CD4-positive, CD25-positive, alpha-beta regulatory T cell (primary cell): ENCODE data around the gene RAB11FIP4. TPM values are rescaled to one million over a fixed set of nuclear protein-coding genes. Genes with fewer than 3 reads are reported as not detected.

Experiments used
- ATAC-seq, 2 donors: fragments of 150-1000 bp; cut with Tn5 transposase; one replicate each; pipeline ENCODE4 v1.10.0; 2021; ENCODE audit warnings: low read depth in 2 of 2, moderate number of reproducible peaks in 2 of 2, moderate library complexity in 1 of 2
- DNase-seq, 3 donors: peaks; one replicate each; pipeline versions ENCODE4 v3.0.0 to v3.0.0-alpha.2; 2012 to 2022; ENCODE audit warnings: mixed read lengths in 1 of 3
- H3K27ac ChIP-seq: one replicate; pipeline ENCODE4 v1.7.0; 2013; ENCODE audit warnings: mild to moderate bottlenecking, low read length; ENCODE audit not compliant: insufficient read depth, poor library complexity, severe bottlenecking
- H3K27me3 ChIP-seq: one replicate; pipeline ENCODE4 v1.7.0; 2013; ENCODE audit warnings: low read length; ENCODE audit not compliant: control insufficient read depth, insufficient read depth
- H3K36me3 ChIP-seq: one replicate; pipeline ENCODE4 v1.7.0; 2013; ENCODE audit warnings: mild to moderate bottlenecking, low read length, moderate library complexity; ENCODE audit not compliant: control insufficient read depth, insufficient read depth
- H3K4me1 ChIP-seq: 2 replicates; pipeline ENCODE4 v1.7.0; 2013; ENCODE audit warnings: mild to moderate bottlenecking, low read length; ENCODE audit not compliant: insufficient read depth, control insufficient read depth, poor library complexity, severe bottlenecking
- H3K4me3 ChIP-seq: one replicate; pipeline ENCODE4 v1.7.0; 2013; ENCODE audit warnings: low read depth, mild to moderate bottlenecking, low read length, moderate library complexity
- H3K9me3 ChIP-seq, 2 experiments: 1 replicate in 1 of 2; 2 replicates in 1 of 2; pipeline ENCODE4 v1.7.0; 2013; ENCODE audit warnings: low read length in 2 of 2, mild to moderate bottlenecking in 1 of 2, moderate library complexity in 1 of 2; ENCODE audit not compliant: control insufficient read depth in 2 of 2
- H3K27ac Mint-ChIP-seq, 3 donors: one replicate each; pipeline ENCODE4 v1.8.0; 2020 to 2022; ENCODE audit warnings: mild to moderate bottlenecking in 3 of 3, mixed read lengths in 3 of 3, moderate library complexity in 2 of 3
- H3K27me3 Mint-ChIP-seq: one replicate; pipeline ENCODE4 v1.8.0; 2022; ENCODE audit warnings: mild to moderate bottlenecking, mixed read lengths
- H3K36me3 Mint-ChIP-seq: one replicate; pipeline ENCODE4 v1.8.0; 2020; ENCODE audit warnings: mixed read lengths
- H3K4me1 Mint-ChIP-seq, 4 donors: one replicate each; pipeline ENCODE4 v1.8.0; 2020 to 2022; ENCODE audit warnings: mixed read lengths in 4 of 4, mild to moderate bottlenecking in 1 of 4
- H3K4me3 Mint-ChIP-seq, 4 donors: one replicate each; pipeline ENCODE4 v1.8.0; 2020 to 2022; ENCODE audit warnings: mild to moderate bottlenecking in 4 of 4, mixed read lengths in 4 of 4, moderate library complexity in 3 of 4
- H3K9me3 Mint-ChIP-seq, 7 donors: one replicate each; pipeline ENCODE4 v1.8.0; 2020 to 2022; ENCODE audit warnings: mixed read lengths in 7 of 7, mild to moderate bottlenecking in 3 of 7, moderate library complexity in 2 of 7
- polyA plus RNA-seq, 4 donors: library from polyadenylated mRNA; unstranded; fragments of 300-500 nt; fragmentation: Illumina TruSeq; gene quantifications; one replicate each; pipeline ENCODE4 v1.2.3, GENCODE V29; 2021
- total RNA-seq: library from RNA; stranded (reverse); gene quantifications from one replicate; pipeline ENCODE4 v1.2.3, GENCODE V29; 2022

Gene RAB11FIP4
- total and polyA plus RNA-seq, 5 donors from 2014 or later = 23.1 to 79.7 (median 23.6) TPM

GRCh38 chr17:31452561-31453110, 61.2 kb downstream of the RAB11FIP4 start:
- H3K4me1 ChIP-seq = no peaks in the 10 kb centered on the region
- no peaks in the 10 kb centered on the region for H3K27me3 ChIP-seq
- no peak overlapping the region for H3K4me3 Mint-ChIP-seq
- DNase-seq (no peak), ATAC-seq (no peak)
- H3K9me3 ChIP-seq = no peaks in the 10 kb centered on the region
- H3K36me3 Mint-ChIP-seq = no peaks in the 10 kb centered on the region
- no peak overlapping the region for H3K4me3 ChIP-seq
- H3K36me3 ChIP-seq = no peaks in the 10 kb centered on the region
- no peak overlapping the region for H3K27ac Mint-ChIP-seq
- no peak overlapping the region for H3K27ac ChIP-seq
- peaks cover 0 to 2% (median 0%) of the 10 kb centered on the region in 4 donors for H3K4me1 Mint-ChIP-seq
- no peaks in the 10 kb centered on the region for H3K27me3 Mint-ChIP-seq
- H3K9me3 Mint-ChIP-seq = no peaks in the 10 kb centered on the region

GRCh38 chr17:31453896-31454295, 62.4 kb downstream of the RAB11FIP4 start:
- Mint-ChIP-seq H3K36me3 (no peaks in the 10 kb centered on the region), H3K4me3 (no peak overlapping the region), H3K4me1 (peaks cover 0 to 2% (median 0%) of the 10 kb centered on the region in 4 donors), H3K9me3 (no peaks in the 10 kb centered on the region), H3K27me3 (no peaks in the 10 kb centered on the region), H3K27ac (no peak overlapping the region)
- Histone ChIP-seq H3K4me3 (no peak overlapping the region), H3K9me3 (no peaks in the 10 kb centered on the region), H3K36me3 (no peaks in the 10 kb centered on the region), H3K4me1 (no peaks in the 10 kb centered on the region), H3K27ac (no peak overlapping the region), H3K27me3 (no peaks in the 10 kb centered on the region)
- no peak for ATAC-seq
- DNase-seq = no peak

GRCh38 chr17:31456814-31457213, 65.3 kb downstream of the RAB11FIP4 start:
- H3K27me3 ChIP-seq = no peaks in the 10 kb centered on the region
- H3K9me3 ChIP-seq = no peaks in the 10 kb centered on the region
- no peaks in the 10 kb centered on the region for H3K36me3 Mint-ChIP-seq
- H3K27me3 Mint-ChIP-seq = no peaks in the 10 kb centered on the region
- H3K4me3 ChIP-seq = no peak overlapping the region
- no peak overlapping the region for H3K27ac Mint-ChIP-seq
- no peaks in the 10 kb centered on the region for H3K9me3 Mint-ChIP-seq
- ATAC-seq = no peak
- H3K4me3 Mint-ChIP-seq = no peak overlapping the region
- H3K4me1 ChIP-seq = no peaks in the 10 kb centered on the region
- peaks cover 0 to 2% (median 0%) of the 10 kb centered on the region in 4 donors for H3K4me1 Mint-ChIP-seq
- no peak overlapping the region for H3K27ac ChIP-seq
- no peak for DNase-seq
- no peaks in the 10 kb centered on the region for H3K36me3 ChIP-seq

- H3K4me3 ChIP-seq = no peak overlapping the region
- Mint-ChIP-seq H3K4me1 (peaks cover 0 to 2% (median 0%) of the 10 kb centered on the region in 4 donors), H3K27ac (peak overlapping the region in 1 of 3 donors; percentile 11), H3K4me3 (no peak overlapping the region), H3K27me3 (no peaks in the 10 kb centered on the region), H3K36me3 (no peaks in the 10 kb centered on the region), H3K9me3 (no peaks in the 10 kb centered on the region)
- H3K36me3 ChIP-seq = no peaks in the 10 kb centered on the region
- H3K4me1 ChIP-seq = no peaks in the 10 kb centered on the region
- no peaks in the 10 kb centered on the region for H3K27me3 ChIP-seq
- DNase-seq (no peak), ATAC-seq (no peak)
- H3K9me3 ChIP-seq = no peaks in the 10 kb centered on the region
- H3K27ac ChIP-seq = no peak overlapping the region
Observed at GRCh38 chr17:31457391-31458234, 66.1 kb downstream of the RAB11FIP4 start.

- H3K36me3 Mint-ChIP-seq = no peaks in the 10 kb centered on the region
- DNase-seq = no peak
- H3K27ac ChIP-seq = no peak overlapping the region
- no peaks in the 10 kb centered on the region for H3K9me3 ChIP-seq
- peaks cover 0 to 4% (median 0%) of the 10 kb centered on the region in 4 donors for H3K4me1 Mint-ChIP-seq
- H3K4me3 Mint-ChIP-seq = no peak overlapping the region
- no peaks in the 10 kb centered on the region for H3K4me1 ChIP-seq
- no peaks in the 10 kb centered on the region for H3K36me3 ChIP-seq
- ATAC-seq = no peak
- no peak overlapping the region for H3K4me3 ChIP-seq
- H3K27ac Mint-ChIP-seq = peak overlapping the region in 2 of 3 donors; percentile 14 to 61
- no peaks in the 10 kb centered on the region for H3K27me3 ChIP-seq
- no peaks in the 10 kb centered on the region for H3K27me3 Mint-ChIP-seq
- no peaks in the 10 kb centered on the region for H3K9me3 Mint-ChIP-seq
Observed at GRCh38 chr17:31458829-31459228, 67.4 kb downstream of the RAB11FIP4 start.

GRCh38 chr17:31459716-31460115, 68.2 kb downstream of the RAB11FIP4 start:
- Histone ChIP-seq H3K36me3 (no peaks in the 10 kb centered on the region), H3K4me3 (no peak overlapping the region), H3K4me1 (no peaks in the 10 kb centered on the region), H3K27me3 (no peaks in the 10 kb centered on the region), H3K9me3 (no peaks in the 10 kb centered on the region), H3K27ac (no peak overlapping the region)
- ATAC-seq (no peak), DNase-seq (no peak)
- Mint-ChIP-seq H3K27me3 (no peaks in the 10 kb centered on the region), H3K27ac (no peak overlapping the region), H3K9me3 (no peaks in the 10 kb centered on the region), H3K36me3 (no peaks in the 10 kb centered on the region), H3K4me3 (no peak overlapping the region), H3K4me1 (peaks cover 0 to 4% (median 0%) of the 10 kb centered on the region in 4 donors)

GRCh38 chr17:31460226-31460721, 68.8 kb downstream of the RAB11FIP4 start:
- H3K4me3 Mint-ChIP-seq = peak overlapping the region in 1 of 4 donors; percentile 43
- peaks cover 0 to 2% (median 0%) of the 10 kb centered on the region in 4 donors for H3K4me1 Mint-ChIP-seq
- no peaks in the 10 kb centered on the region for H3K27me3 Mint-ChIP-seq
- H3K27me3 ChIP-seq = no peaks in the 10 kb centered on the region
- H3K36me3 Mint-ChIP-seq = no peaks in the 10 kb centered on the region
- H3K27ac Mint-ChIP-seq = no peak overlapping the region
- H3K4me1 ChIP-seq = no peaks in the 10 kb centered on the region
- no peaks in the 10 kb centered on the region for H3K36me3 ChIP-seq
- no peaks in the 10 kb centered on the region for H3K9me3 Mint-ChIP-seq
- no peak overlapping the region for H3K27ac ChIP-seq
- no peak for ATAC-seq
- H3K9me3 ChIP-seq = no peaks in the 10 kb centered on the region
- no peak for DNase-seq
- H3K4me3 ChIP-seq = no peak overlapping the region
